COLO829 (cell line): ENCODE results near the gene MYH9.

Experiments
- DNase-seq: peaks from one replicate; pipeline ENCODE4 v3.0.0; 2012; ENCODE audit warnings: low spot score

The MYH9 gene

DNA sequence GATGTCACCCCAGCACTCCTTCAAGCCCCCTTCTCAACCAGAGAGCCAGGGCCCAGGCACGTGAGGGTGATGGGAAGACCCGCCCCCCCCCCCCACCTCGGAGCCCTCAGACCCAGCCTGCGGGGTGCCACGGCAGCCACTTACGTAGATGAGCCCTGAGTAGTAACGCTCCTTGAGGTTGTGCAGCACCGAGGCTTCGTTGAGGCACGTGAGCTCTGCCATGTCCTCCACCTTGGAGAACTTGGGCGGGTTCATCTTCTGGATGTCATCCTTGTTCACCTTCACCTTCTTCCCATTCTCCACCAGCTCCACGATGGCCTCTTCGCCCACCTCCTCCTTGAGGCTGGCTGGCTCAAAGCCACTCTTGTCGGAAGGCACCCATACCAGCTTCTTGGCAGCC lies 39.0 kb downstream of the MYH9 start:
- DNase-seq: no peak

GRCh38 chr22:36347094-36347493 lies 40.7 kb downstream of the MYH9 start:
- DNase-seq: no peak

DNA sequence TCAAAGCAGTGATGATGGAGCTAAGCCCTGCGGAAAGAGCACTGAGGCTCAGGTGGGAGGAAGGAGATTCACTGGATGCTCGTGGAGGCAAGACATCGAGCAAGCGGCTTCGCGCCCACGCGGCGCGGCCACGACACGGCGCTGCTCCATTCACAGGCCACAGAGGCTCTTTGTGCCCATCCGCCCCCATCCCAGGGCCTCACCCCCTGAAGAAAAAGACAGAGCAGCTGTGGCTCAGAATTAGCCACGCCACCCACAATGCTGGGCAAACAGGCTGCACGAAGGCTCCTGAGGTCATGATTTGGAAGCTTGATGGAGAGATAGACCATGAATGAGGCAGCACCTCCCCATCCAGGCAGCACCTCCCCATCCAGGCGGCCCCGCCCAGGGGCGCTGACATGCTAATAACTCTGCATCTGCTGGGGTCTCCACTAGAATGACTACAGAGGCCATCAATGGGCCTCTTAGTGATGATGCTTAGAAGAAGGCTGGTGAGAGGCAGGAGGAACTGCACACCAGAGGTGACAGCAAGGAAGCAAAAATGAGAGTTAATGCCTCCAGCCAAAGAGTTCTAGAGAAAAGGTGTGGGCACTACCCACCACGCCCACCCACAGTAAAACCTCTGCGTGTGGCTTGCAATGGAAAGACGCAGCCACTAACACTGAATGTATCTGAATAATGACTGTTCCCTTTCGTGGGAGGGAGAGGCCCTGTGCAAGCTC lies 43.5 kb downstream of the MYH9 start:
- DNase-seq: peak; percentile 59

DNA sequence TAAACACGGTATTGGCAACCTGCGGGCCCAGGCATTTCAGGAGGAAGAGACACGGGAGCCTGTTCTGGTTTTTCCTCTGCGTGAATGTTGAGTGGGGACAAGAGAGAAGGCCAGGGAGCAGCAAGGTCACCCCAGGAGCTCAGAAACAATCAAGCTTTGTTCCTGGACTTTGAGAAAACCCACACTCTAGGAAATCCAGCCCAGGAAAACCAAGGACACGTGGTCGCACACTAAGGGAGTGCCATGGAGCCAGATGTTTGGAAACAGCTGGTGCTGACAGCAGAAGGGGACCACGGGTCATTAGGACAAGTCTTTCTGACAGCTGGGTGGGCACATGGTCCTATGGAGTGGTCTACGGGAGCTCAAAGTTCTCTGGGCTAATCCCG lies 44.1 kb downstream of the MYH9 start:
- DNase-seq: peak; percentile 41

GRCh38 chr22:36343070-36343719 lies 44.6 kb downstream of the MYH9 start:
- no peak for DNase-seq

- DNase-seq: no peak
These were observed 46.1 kb downstream of the MYH9 start for GRCh38 chr22:36341640-36342041.

DNA sequence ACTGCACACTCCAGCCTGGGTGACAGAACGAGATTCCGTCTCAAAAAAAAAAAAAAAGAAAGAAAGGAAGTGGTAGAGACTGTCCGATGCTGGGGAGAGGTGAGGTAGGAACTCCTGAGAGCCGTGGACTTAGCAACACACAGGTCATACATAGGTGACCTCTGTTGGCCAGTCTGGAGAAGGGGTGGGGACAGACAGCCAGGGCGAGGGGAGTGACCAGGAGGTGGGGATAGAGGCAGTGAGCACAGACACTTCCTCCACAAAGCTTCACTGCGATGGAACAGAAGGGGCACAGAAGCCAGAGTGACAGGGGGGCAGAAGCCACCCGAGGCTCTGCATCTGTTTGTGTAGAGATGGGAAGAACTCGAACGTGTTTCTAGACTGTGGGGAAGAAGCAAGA lies 47.1 kb downstream of the MYH9 start:
- no peak for DNase-seq

- peak; percentile 50 for DNase-seq
These were observed 48.3 kb downstream of the MYH9 start for GRCh38 chr22:36339171-36340065.

GRCh38 chr22:36337365-36338130 lies 50.2 kb downstream of the MYH9 start:
- DNase-seq: no peak

- DNase-seq: no peak
These were observed 51.3 kb downstream of the MYH9 start for GRCh38 chr22:36336246-36337182.

GRCh38 chr22:36335621-36336020 lies 52.1 kb downstream of the MYH9 start:
- DNase-seq: no peak

- peak; percentile 83 for DNase-seq
These were observed 52.8 kb downstream of the MYH9 start for GRCh38 chr22:36334821-36335603.

DNA sequence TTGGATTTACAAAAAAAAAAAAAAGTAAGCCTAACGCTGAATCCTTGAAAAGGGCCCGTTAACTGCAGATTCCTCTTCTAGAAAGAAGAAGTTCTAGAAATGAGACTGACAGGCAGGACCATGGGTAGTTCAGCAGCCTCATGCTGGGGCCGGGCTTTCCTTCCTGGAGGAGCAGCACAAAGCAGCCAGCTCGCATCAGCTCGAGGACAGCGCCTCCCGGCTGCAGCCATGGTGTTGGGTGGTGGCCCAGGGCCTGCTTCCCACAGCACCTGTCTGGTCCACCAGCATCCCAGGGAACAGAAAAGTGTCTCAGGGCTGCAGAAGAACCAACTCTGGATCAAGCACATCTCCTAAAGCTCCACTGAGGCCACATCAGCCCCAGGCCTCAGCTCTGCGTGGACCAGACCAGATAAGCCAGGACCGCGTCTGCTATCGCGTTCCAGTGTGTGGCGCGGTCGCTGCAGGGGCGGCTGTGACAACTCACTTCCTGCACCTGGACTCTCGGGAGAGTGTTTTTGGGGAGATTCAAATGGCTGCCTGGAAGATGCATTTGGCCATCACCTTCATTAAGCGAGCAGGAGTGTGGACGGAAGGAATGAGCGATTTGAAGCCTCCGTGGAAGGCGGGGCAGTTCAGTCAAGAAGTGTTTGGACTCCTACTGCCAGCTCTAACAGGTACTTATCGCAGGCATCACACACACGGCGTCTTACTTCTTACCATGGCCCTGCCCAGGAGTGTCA lies 53.5 kb downstream of the MYH9 start:
- DNase-seq: no peak

DNA sequence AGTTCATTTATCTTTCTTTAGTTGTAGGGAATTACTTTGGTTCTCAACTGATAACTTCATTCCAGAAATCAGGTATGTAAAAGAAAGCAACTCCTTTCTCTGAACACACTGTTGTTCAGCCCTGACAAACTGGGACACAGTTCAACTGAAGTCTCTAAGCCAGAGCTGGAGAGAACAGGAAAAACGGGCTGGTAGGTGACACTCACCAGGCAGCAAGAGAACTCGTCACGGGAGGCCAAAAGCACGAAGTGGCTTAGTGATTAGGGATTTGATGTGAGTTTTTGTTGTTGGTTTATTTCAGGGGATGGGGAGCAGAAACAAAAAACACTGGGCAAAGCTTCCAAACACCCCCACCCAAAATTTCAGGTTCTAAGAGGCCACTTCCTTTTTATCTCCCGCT lies 54.1 kb downstream of the MYH9 start:
- DNase-seq: no peak

GRCh38 chr22:36332623-36333332 lies 55.0 kb downstream of the MYH9 start:
- DNase-seq: no peak

GRCh38 chr22:36331912-36332622 lies 55.7 kb downstream of the MYH9 start:
- DNase-seq: no peak

- peak; percentile 67 for DNase-seq
These were observed 56.4 kb downstream of the MYH9 start for GRCh38 chr22:36331306-36331911.
